GM23338 (cell line): ENCODE data around the gene ADGRL3.

ENCODE experiments used
- CREB1 ChIP-seq: fragments of 250-450 bp; sonication (Bioruptor Pico); IDR thresholded peaks from 2 replicates; pipeline ENCODE4 v1.5.0; 2020; ENCODE audit warnings: low read depth, mild to moderate bottlenecking, moderate library complexity
- EZH2 ChIP-seq: fragments of 200-600 bp; sonication (generic); IDR thresholded peaks from one replicate; pipeline ENCODE4 v1.8.0; 2017; ENCODE audit warnings: antibody characterized with exemption, mild to moderate bottlenecking, low read depth; ENCODE audit not compliant: unreplicated experiment
- TF ChIP-seq, protein P1 (sequence below), 2 experiments: fragments of 200-600 bp in 1 of 2; sonication (generic) in 1 of 2; conservative IDR thresholded peaks; 2 replicates each; pipeline versions ENCODE4 v1.5.1 to v1.6.1; 2016 to 2017; ENCODE audit warnings: antibody characterized with exemption in 2 of 2, low read depth in 2 of 2, mild to moderate bottlenecking in 2 of 2, moderate library complexity in 1 of 2

DNA sequence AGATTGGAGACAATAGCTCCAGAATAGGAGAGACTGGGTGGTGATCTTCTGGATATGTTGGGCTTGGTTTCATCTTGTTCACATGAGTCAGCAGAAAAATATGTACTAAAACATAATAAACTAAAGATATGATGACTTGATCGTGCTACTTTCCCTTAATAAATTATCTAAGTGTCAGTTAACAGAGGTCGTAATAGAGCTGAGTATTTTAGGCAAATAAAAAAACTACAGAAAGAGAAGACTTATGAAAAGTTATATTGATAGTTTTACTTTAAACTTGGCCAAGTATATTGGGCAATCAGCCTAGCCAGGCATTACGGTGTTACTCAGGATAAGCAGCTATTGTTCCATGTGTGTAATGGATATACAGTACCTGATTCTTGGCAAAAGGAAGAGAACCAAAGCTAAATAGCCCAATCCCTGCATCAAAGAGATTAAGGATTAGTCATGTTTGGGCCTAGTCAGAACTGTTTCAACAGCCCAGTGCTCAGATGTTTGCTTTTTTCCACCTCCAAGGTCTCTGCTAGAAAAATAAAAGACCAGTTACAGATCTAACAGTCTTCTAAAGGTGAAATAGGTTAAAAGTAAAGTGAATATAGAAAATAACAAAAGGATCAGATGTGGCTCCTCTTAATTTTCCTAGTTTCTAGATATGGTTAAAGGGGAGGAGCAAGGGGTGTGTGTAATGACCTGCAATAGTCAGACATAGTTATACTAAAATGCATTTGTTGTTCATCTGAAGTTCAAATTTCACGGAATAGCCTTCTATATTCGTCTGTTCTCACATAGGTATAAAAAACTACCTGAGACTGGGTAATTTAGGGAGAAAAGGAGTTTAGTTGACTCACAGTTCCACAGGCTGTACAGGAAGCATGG is 262.6 kb downstream of the ADGRL3 start:
- TF ChIP-seq, protein P1, sequence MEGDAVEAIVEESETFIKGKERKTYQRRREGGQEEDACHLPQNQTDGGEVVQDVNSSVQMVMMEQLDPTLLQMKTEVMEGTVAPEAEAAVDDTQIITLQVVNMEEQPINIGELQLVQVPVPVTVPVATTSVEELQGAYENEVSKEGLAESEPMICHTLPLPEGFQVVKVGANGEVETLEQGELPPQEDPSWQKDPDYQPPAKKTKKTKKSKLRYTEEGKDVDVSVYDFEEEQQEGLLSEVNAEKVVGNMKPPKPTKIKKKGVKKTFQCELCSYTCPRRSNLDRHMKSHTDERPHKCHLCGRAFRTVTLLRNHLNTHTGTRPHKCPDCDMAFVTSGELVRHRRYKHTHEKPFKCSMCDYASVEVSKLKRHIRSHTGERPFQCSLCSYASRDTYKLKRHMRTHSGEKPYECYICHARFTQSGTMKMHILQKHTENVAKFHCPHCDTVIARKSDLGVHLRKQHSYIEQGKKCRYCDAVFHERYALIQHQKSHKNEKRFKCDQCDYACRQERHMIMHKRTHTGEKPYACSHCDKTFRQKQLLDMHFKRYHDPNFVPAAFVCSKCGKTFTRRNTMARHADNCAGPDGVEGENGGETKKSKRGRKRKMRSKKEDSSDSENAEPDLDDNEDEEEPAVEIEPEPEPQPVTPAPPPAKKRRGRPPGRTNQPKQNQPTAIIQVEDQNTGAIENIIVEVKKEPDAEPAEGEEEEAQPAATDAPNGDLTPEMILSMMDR (conservative IDR thresholded peaks at IDR 0.05; ENCODE audit: low read depth in 2 of 2): no peak
- TF ChIP-seq CREB1 (no peak), EZH2 (no peak)
